OCI-LY1 (cell line): ENCODE measurements around the gene RBBP6.

ENCODE experiments used
- CTCF ChIP-seq: fragments of 200-600 bp; sonication (generic), shearing (Covaris generic); IDR thresholded peaks from 2 replicates; pipeline ENCODE4 v1.5.1; 2017; ENCODE audit warnings: mild to moderate bottlenecking, antibody characterized with exemption, low read length, moderate library complexity, mixed read lengths
- EZH2 ChIP-seq: fragments of 200-600 bp; sonication (generic), shearing (Covaris generic); IDR thresholded peaks from 2 replicates; pipeline ENCODE4 v1.8.0; 2017; ENCODE audit warnings: borderline replicate concordance, mixed run types, mild to moderate bottlenecking, antibody characterized with exemption, low read length, moderate library complexity, mixed read lengths

- TF ChIP-seq CTCF (no peak), EZH2 (no peak)
Measured at GRCh38 chr16:24537474-24538337, 1.7 kb upstream of the RBBP6 start.
